Measurements from ENCODE around the gene BACH2.
A peak's percentile ranks its signal among the peaks of the same experiment; 100 is the strongest.
"Not testable (repeated sequence)": the region's sequence is repeated elsewhere in the genome, so short reads cannot be mapped to it uniquely, and the experiment has no call there.

Gene BACH2

DNA sequence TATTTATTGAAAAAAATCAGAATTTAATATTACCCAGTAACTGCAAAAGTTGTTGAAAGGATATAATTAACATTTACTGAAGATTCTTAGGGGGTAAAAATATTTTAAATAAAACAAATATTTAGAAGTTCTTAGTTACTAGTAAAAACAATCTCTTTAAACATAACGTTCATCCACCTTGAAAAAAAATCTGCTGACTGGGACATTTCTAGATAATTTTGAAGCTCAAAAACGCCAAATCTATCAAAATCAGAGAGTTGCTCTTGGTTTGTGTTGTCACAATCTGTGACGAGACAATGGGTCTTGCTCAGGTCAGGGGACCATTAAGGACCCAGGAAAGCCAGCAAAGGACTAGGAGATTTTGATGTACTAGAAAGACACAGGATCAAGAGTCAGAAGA, 177.0 kb downstream of the BACH2 start:
- H3K36me3 Mint-ChIP-seq = peaks cover 6% of the 10 kb centered on the region
- DNase-seq (ENCODE audit: low spot score in 2 of 2) (no peak), ATAC-seq (no peak)
- no peak overlapping the region for H3K27ac Mint-ChIP-seq
- peaks cover 7% of the 10 kb centered on the region for H3K9me3 Mint-ChIP-seq
- no peak overlapping the region for H3K4me3 Mint-ChIP-seq
- peaks cover 17% of the 10 kb centered on the region for H3K4me1 Mint-ChIP-seq

DNA sequence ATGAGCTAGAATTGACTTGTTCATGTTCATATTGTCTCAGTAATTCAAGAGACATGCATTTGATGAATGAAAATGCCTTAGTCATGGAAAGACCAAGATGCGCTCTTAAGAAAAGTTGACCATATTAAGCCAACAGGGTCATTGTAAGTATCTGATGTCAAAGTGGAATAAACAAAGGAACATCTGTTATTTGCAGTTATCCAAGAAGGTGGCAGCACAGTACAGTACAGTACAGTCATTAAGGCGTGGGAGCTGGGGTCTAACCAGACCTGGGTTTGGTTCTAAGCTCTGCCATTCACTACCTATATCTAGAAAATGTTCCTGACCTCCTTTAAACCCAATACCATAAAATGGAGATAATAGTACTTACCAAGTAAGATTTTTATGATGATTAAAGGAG, 178.1 kb downstream of the BACH2 start:
- Mint-ChIP-seq H3K4me3 (no peak overlapping the region), H3K9me3 (peaks cover 7% of the 10 kb centered on the region), H3K36me3 (peaks cover 6% of the 10 kb centered on the region), H3K27ac (no peak overlapping the region), H3K4me1 (peaks cover 17% of the 10 kb centered on the region)
- DNase-seq (ENCODE audit: low spot score in 2 of 2) (no peak), ATAC-seq (no peak)

DNA sequence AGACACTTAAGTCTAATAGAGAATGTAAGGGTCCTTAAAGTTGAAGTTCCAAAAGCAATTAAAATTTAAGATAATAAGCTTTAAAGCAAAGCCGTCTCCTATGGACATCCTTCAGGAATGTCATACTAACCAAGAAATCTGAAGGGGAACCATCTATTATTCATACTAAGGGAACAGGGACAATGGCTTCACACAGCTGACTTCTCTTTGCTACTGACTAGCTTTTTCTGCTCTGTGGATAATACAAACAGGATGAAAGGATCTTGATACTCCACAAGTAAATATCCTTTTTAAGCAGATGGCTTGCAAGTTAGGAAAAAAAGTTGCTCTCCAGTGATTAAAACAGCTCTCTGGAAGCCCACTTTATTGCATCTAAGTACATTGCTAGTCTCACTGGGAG, 178.6 kb downstream of the BACH2 start:
- Mint-ChIP-seq H3K4me1 (peaks cover 14% of the 10 kb centered on the region), H3K9me3 (peaks cover 11% of the 10 kb centered on the region), H3K36me3 (peaks cover 6% of the 10 kb centered on the region), H3K4me3 (no peak overlapping the region), H3K27ac (no peak overlapping the region)
- no peak for DNase-seq (ENCODE audit: low spot score in 2 of 2)
- ATAC-seq = no peak

DNA sequence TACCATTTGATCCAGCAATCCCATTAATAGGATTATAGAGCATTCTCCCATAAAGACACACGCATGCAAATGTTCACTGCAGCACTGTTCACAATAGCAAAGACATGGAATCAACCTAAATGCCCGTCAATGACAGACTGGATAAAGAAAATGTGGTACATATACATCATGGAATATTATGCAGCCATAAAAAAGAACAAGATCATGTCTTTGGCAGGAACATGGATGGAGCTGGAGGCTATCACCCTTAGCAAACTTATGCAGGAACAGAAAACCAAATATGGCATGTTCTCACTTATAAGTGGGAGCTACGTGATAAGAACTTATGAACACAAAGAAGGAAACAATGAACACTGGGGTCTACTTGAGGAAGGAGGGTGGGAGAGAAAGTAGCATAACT, 180.5 kb downstream of the BACH2 start:
- peaks cover 18% of the 10 kb centered on the region for H3K9me3 Mint-ChIP-seq
- H3K36me3 Mint-ChIP-seq; H3K4me3 Mint-ChIP-seq; ATAC-seq; H3K27ac Mint-ChIP-seq; H3K4me1 Mint-ChIP-seq; DNase-seq (ENCODE audit: low spot score in 2 of 2): not testable (repeated sequence)

DNA sequence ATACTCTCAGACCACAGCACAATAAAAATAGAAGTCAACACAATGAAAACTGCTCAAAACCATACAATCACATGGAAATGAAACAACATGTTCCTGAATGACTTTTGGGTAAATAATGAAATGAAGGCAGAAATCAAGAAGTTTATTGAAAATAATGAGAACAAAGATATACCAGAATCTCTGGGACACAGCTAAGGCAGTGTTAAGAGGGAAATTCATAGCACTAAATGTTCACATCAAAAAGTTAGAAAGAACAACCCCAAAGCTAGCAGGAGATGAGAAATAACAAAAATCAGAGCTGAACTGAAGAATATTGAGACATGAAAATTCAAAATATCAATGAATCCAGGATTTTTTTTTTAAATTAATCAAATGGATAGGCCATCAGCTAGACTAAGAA, 183.3 kb downstream of the BACH2 start:
- peaks cover 31% of the 10 kb centered on the region for H3K4me1 Mint-ChIP-seq
- peaks cover 18% of the 10 kb centered on the region for H3K9me3 Mint-ChIP-seq
- peaks cover 7% of the 10 kb centered on the region for H3K36me3 Mint-ChIP-seq
- no peak for ATAC-seq
- no peak for DNase-seq (ENCODE audit: low spot score in 2 of 2)
- H3K27ac Mint-ChIP-seq = no peak overlapping the region
- no peak overlapping the region for H3K4me3 Mint-ChIP-seq

DNA sequence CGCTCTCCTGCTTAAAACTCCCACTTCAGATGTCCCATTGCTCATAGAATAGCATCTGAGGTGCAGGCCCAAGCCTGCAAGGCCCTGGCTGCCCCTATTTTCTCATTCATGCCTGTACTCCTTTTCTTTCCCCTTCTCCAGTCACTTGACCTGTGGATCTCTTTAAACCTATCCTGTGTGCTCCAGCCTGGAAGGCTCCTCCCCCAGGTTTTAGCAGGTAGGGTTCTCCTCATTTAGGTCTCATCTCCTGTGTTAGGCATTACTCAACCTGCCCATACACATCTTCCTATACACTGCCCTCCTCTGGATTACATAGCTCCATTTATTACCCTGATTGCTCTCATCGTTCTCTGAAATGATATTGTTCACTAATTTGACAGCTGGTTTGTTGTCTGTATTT, 185.3 kb downstream of the BACH2 start:
- H3K4me3 Mint-ChIP-seq = peak overlapping the region; percentile 10
- H3K36me3 Mint-ChIP-seq = peaks cover 7% of the 10 kb centered on the region
- H3K27ac Mint-ChIP-seq = peak overlapping the region; percentile 0
- DNase-seq (ENCODE audit: low spot score in 2 of 2) (no peak), ATAC-seq (peak; percentile 8)
- H3K4me1 Mint-ChIP-seq = peaks cover 38% of the 10 kb centered on the region
- H3K9me3 Mint-ChIP-seq = peaks cover 13% of the 10 kb centered on the region

DNA sequence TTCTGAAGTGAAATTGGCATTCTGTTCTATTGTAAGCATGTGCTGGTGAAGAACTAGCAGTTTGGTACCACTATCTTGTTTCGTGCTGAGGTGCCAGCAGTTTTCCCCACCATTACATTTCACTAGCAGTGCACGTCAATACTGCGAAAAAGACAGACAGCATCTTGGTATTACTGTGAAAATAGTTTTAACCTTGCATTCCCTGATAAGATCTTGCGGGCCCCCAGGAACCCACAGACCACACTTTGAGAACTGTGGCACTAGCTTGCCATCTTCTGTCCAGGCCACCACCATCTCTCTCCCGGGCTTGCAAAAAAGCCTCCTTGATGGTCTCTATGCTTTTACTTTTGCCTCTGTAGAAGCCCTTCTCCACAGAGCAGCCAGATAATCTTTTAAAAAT, 185.7 kb downstream of the BACH2 start:
- H3K4me3 Mint-ChIP-seq = peak overlapping the region; percentile 10
- peak; percentile 28 to 68 for DNase-seq (ENCODE audit: low spot score in 2 of 2)
- H3K4me1 Mint-ChIP-seq = peaks cover 38% of the 10 kb centered on the region
- peaks cover 10% of the 10 kb centered on the region for H3K9me3 Mint-ChIP-seq
- peaks cover 7% of the 10 kb centered on the region for H3K36me3 Mint-ChIP-seq
- peak; percentile 80 for ATAC-seq
- H3K27ac Mint-ChIP-seq = peak overlapping the region; percentile 0

DNA sequence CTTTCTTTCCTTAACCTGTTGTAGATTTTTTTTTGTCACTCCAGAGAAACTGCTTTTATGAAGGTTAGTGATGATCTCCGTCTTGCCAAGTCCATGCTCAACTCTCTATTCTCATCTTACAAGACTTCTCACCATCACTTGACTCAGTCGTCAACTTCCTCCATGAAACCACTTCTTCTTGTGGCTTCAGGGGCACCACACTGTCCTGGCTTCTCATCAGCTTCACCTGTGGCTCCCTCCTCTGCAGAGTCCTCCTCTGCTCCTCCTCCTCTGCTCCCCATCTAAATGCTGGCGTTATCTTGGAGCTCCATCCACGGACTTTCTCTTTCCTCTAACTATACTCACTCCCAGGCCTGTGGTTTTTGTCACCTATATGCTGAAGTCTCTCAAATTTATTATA, 187.5 kb downstream of the BACH2 start:
- ATAC-seq (peak; percentile 76), DNase-seq (ENCODE audit: low spot score in 2 of 2) (no peak)
- peaks cover 10% of the 10 kb centered on the region for H3K9me3 Mint-ChIP-seq
- peak overlapping the region; percentile 5 for H3K27ac Mint-ChIP-seq
- H3K36me3 Mint-ChIP-seq = peaks cover 7% of the 10 kb centered on the region
- peak overlapping the region; percentile 45 for H3K4me3 Mint-ChIP-seq
- H3K4me1 Mint-ChIP-seq = peaks cover 46% of the 10 kb centered on the region

DNA sequence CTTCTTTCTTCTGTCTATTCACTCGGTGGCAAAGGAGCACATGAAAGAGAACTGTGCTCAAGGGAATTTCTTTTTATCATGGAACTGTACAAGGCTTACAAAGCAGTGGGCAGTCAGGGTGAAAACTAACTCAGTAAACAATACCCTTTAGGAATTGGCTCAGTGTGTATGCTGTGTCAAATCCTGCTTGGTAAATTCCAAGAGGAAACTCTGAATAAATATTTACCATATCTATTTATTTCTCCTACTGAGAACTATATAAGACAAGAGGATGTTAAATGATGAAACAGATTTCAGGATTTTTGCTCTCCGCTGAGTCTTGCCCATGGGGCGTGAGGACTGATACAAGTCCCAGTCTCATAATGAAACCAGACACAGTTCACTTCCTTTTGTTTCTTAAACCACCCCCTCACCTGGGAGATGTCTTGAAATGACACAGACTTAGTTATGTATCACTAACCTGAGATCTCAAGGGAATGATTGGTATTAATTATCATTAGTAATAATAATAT, 188.8 kb downstream of the BACH2 start:
- H3K9me3 Mint-ChIP-seq = peaks cover 6% of the 10 kb centered on the region
- peak overlapping the region; percentile 12 for H3K27ac Mint-ChIP-seq
- H3K4me1 Mint-ChIP-seq = peaks cover 59% of the 10 kb centered on the region
- peaks cover 13% of the 10 kb centered on the region for H3K36me3 Mint-ChIP-seq
- no peak overlapping the region for H3K4me3 Mint-ChIP-seq
- DNase-seq (ENCODE audit: low spot score in 2 of 2) (no peak), ATAC-seq (peak; percentile 68)

DNA sequence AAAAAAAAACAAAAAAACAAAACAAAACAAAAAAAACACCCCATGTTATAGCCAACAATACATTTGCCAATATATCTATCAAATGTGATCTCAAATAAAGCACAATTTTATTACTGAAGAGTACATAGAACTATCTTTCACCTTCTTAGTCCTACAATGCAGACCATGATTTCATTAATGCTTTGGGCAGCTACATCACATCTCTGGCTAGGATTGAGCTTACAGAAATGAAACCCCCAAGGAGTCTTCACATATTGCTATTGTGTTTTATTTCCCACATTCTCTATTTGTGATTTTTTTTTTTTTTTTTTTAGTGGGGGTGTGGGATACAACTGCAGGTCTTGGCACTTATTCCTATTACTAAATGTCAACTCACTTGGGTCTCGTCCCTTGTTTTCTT, 189.3 kb downstream of the BACH2 start:
- H3K36me3 Mint-ChIP-seq = peaks cover 13% of the 10 kb centered on the region
- ATAC-seq (no peak), DNase-seq (ENCODE audit: low spot score in 2 of 2) (no peak)
- H3K4me1 Mint-ChIP-seq = peaks cover 63% of the 10 kb centered on the region
- H3K27ac Mint-ChIP-seq = peak overlapping the region; percentile 12
- H3K9me3 Mint-ChIP-seq = peaks cover 1% of the 10 kb centered on the region
- no peak overlapping the region for H3K4me3 Mint-ChIP-seq

DNA sequence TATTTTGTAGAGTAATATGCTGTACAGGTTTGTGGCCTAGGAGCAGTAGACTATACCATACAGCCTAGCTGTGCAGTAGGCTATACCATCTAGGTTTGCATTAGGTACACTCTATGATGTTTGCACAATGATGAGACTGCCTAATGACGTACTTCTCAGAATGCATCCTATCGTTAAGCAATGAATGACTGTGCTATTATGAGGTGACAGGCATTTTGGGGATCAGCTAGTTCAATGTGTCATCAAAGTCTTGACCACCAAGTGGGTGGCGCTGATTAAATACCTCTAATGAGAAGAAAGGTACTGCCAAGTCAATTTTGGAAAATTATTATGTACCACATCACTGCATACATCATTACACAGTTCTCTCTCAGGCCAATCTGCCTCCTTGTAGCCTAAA, 190.2 kb downstream of the BACH2 start:
- Mint-ChIP-seq H3K9me3 (no peaks in the 10 kb centered on the region), H3K4me1 (peaks cover 60% of the 10 kb centered on the region), H3K4me3 (no peak overlapping the region), H3K27ac (no peak overlapping the region), H3K36me3 (peaks cover 13% of the 10 kb centered on the region)
- ATAC-seq (peak; percentile 51), DNase-seq (ENCODE audit: low spot score in 2 of 2) (no peak)

DNA sequence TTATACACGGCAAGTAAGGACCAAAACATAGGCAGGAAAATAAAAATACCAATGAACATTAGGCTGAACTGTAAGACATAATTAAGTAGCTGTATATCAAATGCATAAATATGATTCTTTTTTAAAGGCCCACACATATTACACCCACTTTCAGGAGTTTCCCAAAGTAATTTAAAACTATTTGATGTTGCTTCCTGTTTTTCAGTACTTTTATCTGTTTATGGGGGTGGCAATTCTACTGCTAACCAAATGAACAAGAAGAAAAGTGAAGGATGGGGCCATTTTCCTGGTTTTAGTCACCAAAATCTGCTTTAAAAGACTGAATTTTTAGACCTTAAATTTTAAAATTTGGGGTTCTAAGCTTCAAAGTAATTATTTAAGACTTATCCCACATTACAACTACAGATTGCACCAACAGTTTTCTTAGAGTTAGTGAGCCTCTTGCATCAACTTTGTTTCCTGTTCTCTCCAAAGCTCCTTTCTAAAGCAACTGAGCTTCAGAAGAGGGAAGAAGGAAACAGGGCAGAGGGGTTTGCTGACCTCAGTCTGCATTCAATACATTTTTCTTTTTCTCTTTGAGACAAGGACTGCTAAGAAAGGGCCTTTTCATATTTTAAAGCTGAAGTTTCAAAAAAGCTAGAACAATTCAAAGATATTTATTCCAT, 191.0 kb downstream of the BACH2 start:
- Mint-ChIP-seq H3K36me3 (peaks cover 13% of the 10 kb centered on the region), H3K27ac (no peak overlapping the region), H3K4me3 (no peak overlapping the region), H3K4me1 (peaks cover 53% of the 10 kb centered on the region), H3K9me3 (no peaks in the 10 kb centered on the region)
- ATAC-seq = no peak
- DNase-seq (ENCODE audit: low spot score in 2 of 2) = no peak

DNA sequence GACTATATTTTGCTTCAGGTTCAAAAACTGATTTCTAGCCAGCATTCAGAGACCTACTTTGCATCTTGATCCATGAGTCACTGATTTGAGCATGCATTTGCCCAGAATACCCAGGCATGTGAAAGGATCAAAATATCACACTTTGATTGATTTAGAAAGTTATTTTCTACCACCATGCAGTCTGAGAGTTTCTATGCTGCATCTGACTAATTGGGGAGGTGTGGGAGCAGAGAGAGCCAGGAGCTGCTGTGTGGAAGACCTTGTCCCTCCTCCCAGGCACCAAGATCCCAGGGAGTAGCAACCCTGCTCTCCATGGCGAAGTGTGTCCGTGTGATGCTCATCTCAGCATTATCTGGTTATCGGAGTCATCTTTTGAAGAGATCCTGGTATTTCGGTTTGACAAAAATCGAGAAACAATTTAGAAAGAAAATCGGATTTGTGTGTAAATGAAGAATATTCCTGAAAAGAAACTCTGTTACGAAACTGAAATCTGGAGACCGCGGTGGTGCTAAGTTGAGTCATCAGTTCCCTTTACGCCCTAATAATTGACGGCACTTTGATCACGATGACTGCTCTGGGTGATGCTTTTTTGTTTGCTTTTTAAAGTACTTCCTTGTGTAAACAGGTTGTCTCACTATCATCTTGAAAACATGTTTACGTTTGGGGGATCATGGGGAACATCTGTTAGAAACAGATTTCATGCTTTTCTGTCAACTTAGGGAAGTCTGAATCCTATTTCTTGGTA, 193.4 kb downstream of the BACH2 start:
- peak overlapping the region; percentile 78 for H3K27ac Mint-ChIP-seq
- peaks cover 39% of the 10 kb centered on the region for H3K4me1 Mint-ChIP-seq
- no peaks in the 10 kb centered on the region for H3K9me3 Mint-ChIP-seq
- H3K36me3 Mint-ChIP-seq = peaks cover 6% of the 10 kb centered on the region
- peak overlapping the region; percentile 68 for H3K4me3 Mint-ChIP-seq
- peak; percentile 88 for ATAC-seq
- peak in 1 of 2 donors; percentile 64 for DNase-seq (ENCODE audit: low spot score in 2 of 2)

DNA sequence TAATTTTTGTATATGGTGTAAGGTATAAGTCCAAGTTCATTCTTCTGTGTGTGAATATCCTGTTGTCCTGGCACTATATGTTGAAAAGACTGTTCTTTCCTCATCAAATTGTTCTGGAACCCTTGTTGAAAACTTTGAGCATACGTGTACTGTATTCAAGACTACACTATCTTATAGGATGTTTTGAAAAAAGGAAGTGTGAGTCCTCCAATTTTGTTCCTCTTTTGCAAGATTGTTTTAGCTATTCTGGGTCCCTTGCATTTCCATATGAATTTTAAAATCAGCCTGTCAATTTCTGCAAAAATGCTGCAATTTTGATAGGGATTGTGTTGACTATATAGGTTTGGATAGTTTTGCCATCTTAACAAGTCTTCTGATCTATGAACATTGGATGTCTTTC, 195.2 kb downstream of the BACH2 start:
- Mint-ChIP-seq H3K9me3 (no peaks in the 10 kb centered on the region), H3K27ac (no peak overlapping the region), H3K4me3 (no peak overlapping the region), H3K4me1 (peaks cover 44% of the 10 kb centered on the region), H3K36me3 (peaks cover 6% of the 10 kb centered on the region)
- no peak for DNase-seq (ENCODE audit: low spot score in 2 of 2)
- no peak for ATAC-seq

DNA sequence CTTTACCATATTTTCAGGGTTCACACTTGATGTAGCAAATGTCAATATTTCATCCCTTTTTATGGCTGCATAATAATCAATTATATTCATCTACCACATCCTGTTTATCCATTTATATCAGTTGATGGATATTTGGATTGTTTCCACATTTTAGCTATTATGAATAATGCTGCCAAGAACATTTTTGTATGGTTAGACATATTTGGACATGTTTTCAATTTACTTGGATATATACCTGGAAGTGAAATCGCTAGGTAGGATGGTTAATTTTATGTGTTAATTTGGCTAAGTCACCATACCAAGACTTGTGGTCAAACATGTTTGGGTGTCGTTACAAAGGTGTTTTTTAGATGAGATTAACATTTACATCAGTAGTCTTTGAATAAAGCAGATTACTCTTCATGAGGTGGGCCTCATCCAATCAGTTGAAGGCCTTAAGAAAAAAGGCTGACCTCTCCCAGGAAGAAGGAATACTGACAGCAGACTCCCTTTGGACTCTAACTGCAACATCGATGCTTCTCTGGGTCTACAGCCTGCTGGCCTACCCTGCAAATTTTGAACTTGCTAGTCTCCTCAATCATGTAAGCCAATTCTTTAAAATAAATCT, 196.5 kb downstream of the BACH2 start:
- Mint-ChIP-seq H3K4me1 (peaks cover 44% of the 10 kb centered on the region), H3K9me3 (no peaks in the 10 kb centered on the region), H3K36me3 (peaks cover 6% of the 10 kb centered on the region), H3K4me3 (no peak overlapping the region), H3K27ac (no peak overlapping the region)
- DNase-seq (ENCODE audit: low spot score in 2 of 2) (no peak), ATAC-seq (no peak)

DNA sequence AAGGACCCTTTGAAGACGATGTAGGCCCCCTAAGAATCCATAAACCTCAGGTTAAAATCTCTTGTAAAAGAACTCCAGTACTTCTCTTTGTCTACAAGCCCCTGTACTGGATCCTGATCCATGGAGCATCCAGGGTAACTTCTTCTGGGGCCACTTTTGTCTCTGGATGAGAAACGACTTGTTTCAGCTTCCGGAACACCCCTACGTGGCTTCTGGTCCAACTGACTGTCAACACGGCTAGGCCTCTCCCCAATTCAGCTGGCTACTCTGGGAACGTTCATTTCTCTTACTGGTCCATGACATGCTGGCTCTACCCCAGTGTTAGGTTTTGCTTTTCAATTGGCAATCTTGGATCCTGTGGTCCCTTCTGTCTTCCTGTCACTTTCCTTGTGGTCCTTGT, 198.0 kb downstream of the BACH2 start:
- Mint-ChIP-seq H3K27ac (no peak overlapping the region), H3K4me3 (no peak overlapping the region), H3K36me3 (peaks cover 6% of the 10 kb centered on the region), H3K4me1 (peaks cover 31% of the 10 kb centered on the region), H3K9me3 (no peaks in the 10 kb centered on the region)
- DNase-seq (ENCODE audit: low spot score in 2 of 2) = no peak
- ATAC-seq = no peak

All from stimulated activated effector memory CD8-positive, alpha-beta T cell treated with anti-CD3 and anti-CD28 coated beads, Interleukin-12 subunit alpha, Interleukin-12 subunit beta, amount 100 ng/mL, for 72 hours (primary cell).